A549 treated with dexamethasone at 1 μM for 4 hours (cell line): Measurements from ENCODE around the gene NR1I3. TPM values are rescaled to one million over a fixed set of nuclear protein-coding genes. Genes with fewer than 3 reads are reported as not detected.

Source experiments
- total RNA-seq: library from RNA; stranded (reverse); fragments of 200-300 nt; extraction: Qiagen RNA extraction; gene quantifications from 5 replicates; pipeline ENCODE4 v1.2.3, GENCODE V29; 2022

The NR1I3 gene, protein sequence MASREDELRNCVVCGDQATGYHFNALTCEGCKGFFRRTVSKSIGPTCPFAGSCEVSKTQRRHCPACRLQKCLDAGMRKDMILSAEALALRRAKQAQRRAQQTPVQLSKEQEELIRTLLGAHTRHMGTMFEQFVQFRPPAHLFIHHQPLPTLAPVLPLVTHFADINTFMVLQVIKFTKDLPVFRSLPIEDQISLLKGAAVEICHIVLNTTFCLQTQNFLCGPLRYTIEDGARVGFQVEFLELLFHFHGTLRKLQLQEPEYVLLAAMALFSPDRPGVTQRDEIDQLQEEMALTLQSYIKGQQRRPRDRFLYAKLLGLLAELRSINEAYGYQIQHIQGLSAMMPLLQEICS
- not detected in 5 replicates for total RNA-seq

DNA sequence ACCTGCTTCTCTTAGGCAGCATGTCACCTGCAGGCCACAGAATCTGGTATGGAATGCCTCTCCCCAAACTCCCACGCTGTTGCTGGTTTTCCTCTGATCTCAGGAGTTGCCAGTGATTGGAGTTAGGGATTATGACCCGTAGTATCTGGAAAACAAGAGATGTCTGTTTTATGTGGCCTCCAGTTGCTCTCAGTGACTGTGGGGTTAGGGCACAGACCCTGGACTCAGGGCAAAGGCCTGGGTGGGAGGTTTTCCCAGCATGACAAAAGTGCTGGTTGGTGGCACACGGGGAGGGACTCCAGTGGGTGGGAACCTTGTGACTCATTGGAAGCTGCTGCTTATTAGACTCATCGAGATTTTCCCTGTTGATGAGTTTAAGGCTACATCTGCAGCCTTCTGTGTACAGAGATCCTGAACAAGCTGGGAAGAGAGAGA, at the start of gene NR1I3:
TSS of gene NR1I3 (minus strand) at position 165 of the 435 bp plus-strand sequence. CDS start 1,638 bp downstream, outside the sequence.

DNA sequence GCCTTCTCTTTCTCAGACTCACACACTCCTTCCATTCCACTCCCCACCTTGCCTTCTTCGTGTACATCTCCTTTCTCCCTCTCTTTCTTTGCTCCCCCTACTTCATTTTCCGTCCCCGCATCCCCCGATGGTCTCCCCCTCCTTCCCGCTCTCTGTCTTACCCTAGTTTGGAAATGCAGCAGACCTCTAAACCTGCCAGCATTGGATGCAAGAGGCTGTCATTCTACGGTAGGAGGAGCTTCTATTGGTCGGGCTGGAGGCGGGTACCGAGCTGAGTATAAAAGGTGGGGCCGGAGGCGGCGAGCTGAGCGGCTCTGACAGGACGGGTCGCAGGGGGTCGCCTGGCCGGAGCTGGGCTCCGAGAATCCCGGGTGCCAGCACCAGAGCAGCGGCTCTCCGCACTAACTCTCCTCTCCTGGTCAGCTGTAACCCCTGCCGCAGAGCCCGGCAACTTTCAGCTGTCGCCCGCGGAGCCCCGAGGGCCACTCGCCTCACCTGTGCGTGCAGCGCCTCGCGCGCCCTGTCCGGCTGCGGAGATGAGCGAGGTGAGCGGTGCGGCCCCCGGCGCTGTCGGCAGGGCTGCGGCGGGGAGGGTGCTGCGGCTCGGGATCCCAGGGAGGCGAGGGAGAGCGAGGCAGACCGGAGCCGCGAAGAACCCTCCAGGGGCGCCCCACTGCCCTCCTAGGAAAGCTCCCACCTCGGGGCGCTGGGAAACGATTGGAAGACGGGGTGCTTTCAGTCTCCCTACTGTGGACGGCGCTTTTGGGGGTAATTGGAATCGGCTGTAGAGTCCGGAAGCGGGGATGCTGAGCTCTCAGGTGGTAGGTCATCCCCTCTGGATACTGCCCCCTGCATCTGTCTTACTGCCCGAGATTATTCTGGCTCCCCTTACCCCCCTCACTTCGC, 20.7 kb upstream of the NR1I3 start, which contains the start of gene PCP4L1:
TSS of gene PCP4L1 (plus strand) at position 307 of the 906 bp plus-strand sequence. CDS start at position 537, 230 bp downstream.

DNA sequence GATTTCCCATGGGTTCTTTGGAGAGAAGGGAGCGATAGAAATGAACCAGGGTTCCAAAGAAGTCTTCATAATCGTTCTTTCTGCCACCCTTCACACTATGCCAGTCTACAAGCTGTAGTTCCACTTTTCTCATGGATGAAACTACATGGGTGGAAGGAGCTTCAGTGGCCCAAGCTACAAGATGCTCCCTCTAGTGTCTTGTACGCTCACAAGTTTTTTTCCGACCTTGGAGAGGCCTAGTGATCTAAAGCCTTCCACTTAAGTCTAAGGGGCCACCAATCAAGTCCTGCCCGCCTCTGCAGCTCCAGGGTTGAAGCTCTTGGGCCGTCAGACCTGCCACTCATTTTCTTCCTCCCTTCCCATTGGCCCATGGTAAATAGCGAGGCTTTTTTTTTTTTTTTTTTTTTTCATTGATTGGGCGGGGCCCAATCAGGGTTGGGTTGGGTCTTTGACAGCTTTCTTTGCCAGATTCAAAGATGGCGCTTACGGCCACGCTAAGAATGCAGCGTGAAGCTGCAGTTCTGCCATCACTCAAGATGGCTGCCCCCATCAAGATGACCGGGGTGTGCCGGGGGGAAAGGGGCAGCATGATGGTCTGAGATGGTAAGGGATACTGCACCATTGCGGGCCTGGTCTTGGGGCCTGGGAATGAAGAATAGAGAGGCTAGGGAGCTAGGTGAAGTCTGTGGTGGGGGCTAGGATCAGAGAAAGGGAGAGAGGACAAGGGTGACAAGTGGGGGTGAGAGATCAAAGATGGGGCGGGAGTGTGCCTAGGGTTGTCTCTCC, 12.3 kb downstream of the NR1I3 start, which contains the start of gene TOMM40L:
TSS of gene TOMM40L (plus strand) at position 527 of the 786 bp plus-strand sequence. CDS start 430 bp downstream, outside the sequence.

DNA sequence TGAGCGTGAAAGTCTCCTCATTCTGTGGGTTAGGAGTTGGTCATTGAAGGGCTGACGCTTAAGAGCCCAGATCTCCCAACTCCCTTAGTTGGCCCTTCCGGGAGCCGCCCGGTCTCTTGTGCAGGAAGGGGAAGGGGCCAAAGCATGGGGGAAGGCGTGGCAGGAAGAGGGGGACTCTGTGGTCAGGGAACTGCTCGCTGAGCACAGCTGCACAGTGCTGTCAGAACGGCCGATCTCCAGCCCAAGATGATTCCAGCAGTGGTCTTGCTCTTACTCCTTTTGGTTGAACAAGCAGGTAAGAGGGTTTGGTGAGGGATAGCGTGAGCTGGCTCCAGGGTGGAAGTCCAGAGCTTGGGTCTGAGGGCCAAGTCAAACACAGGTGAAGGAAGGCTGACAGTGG, 22.9 kb downstream of the NR1I3 start, which contains the start of gene FCER1G:
TSS of gene FCER1G (plus strand) at position 220 of the 400 bp plus-strand sequence. CDS start at position 247, 27 bp downstream.

DNA sequence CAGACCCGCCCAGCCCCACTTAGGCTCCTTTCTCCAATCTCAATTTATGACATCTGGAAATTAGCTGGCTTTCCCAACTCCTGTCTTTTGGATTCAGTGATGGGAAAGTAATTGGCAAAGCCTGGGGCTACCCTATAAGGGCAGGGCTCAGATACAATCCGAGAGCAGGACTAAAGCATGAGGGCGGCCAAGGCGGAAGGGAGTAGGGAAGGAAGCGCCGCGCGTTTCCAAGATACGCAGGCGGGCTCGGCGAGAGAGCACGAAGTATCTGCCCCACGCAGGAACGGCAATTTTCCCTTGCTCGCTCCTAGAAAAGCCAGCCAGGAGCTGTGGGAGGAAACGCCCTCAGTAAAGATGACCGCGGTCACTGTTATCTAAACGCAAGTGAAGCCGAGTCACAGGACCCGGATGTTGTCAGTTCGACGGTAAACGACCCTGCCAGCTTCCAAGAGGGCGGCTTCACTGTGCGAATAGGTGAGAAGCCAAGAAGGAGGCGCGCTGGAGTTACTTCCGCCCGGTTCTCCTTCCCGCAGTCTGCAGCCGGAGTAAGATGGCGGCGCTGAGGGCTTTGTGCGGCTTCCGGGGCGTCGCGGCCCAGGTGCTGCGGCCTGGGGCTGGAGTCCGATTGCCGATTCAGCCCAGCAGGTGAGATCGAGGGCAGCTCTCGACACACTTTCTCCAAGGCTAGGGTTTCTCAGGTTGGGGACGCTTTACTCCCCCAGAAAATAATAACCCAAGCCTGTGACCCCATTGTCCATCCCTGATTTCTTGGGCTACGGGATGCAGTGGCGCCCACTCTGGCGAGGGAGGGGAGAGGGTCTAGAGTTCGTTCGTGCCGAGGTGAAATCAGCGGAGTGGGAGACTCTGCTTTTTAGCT, 35.9 kb downstream of the NR1I3 start, which contains the start of gene NDUFS2:
TSS of gene NDUFS2 (plus strand) at position 532 of the 877 bp plus-strand sequence. CDS start at position 551, 19 bp downstream.

DNA sequence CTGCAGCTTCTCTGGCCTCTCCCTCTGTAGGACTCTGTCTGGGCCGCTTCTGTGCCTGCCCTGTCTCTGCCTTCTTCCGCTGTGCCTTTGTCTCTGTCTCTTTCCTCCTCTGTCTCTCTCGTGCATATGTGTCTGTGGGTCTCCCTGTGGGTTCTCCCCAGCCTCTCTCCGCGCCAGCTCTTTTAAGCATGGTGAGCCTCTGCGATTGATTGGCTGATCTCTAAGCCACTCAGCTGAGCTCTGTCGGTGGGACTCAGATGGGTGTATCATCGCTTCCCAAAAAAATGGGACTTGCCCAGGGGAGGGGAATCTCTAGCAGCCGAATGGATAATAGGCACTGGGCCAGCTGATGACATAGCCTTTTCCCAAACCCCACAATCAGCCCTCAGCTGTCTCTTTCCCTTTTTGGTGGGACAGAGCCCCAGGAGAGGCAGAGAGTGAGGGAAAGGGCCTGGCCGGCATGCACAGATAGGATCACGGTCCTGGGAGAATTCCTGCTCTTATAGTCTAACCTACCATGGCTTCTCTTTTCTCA, 39.0 kb downstream of the NR1I3 start, which contains the start of gene ADAMTS4:
TSS of gene ADAMTS4 (minus strand) at position 158 of the 535 bp plus-strand sequence. CDS start 427 bp downstream, outside the sequence.

Other genes with a start within 250 kb of the NR1I3 start
- gene F11R, start 217.1 kb downstream of the NR1I3 start, total RNA-seq: 58.5 to 82.8 TPM (median 74.8 TPM) in 5 replicates
- gene TSTD1, start 199.2 kb downstream of the NR1I3 start, total RNA-seq: 0.17 to 0.32 TPM (median 0.24 TPM) in 3 of 5 replicates, not detected in the others
- gene USF1, start 192.2 kb downstream of the NR1I3 start, total RNA-seq: 46.5 to 54.5 TPM (median 50.7 TPM) in 5 replicates
- 0.06 to 0.15 TPM (median 0.14 TPM) in 5 replicates for gene ARHGAP30, start 168.3 kb downstream of the NR1I3 start, total RNA-seq
- 1.6 to 3.5 TPM (median 2.2 TPM) in 5 replicates for gene NECTIN4, start 148.6 kb downstream of the NR1I3 start, total RNA-seq
- gene KLHDC9, start 139.8 kb downstream of the NR1I3 start, total RNA-seq: 1.5 to 2.1 TPM (median 1.6 TPM) in 5 replicates
- gene PFDN2, start 120.2 kb downstream of the NR1I3 start, total RNA-seq: 97.6 to 118 TPM (median 102 TPM) in 5 replicates
- 27.5 to 32.9 TPM (median 31.8 TPM) in 5 replicates for gene NIT1, start 120.1 kb downstream of the NR1I3 start, total RNA-seq
- 27.0 to 38.1 TPM (median 34.9 TPM) in 5 replicates for gene DEDD, start 105.5 kb downstream of the NR1I3 start, total RNA-seq
- gene UFC1, start 84.2 kb downstream of the NR1I3 start, total RNA-seq: 89.0 to 149 TPM (median 91.5 TPM) in 5 replicates
- gene USP21, start 78.7 kb downstream of the NR1I3 start, total RNA-seq: 14.8 to 21.6 TPM (median 20.7 TPM) in 5 replicates
- 10.8 to 16.0 TPM (median 13.4 TPM) in 5 replicates for gene PPOX, start 71.8 kb downstream of the NR1I3 start, total RNA-seq
- gene B4GALT3, start 60.7 kb downstream of the NR1I3 start, total RNA-seq: 20.3 to 26.3 TPM (median 25.3 TPM) in 5 replicates
- gene ADAMTS4, start 39.1 kb downstream of the NR1I3 start, total RNA-seq: 0.01 TPM in 3 of 5 replicates, not detected in the others
- 80.5 to 103 TPM (median 82.4 TPM) in 5 replicates for gene NDUFS2, start 35.8 kb downstream of the NR1I3 start, total RNA-seq
- 0.23 to 0.34 TPM (median 0.25 TPM) in 3 of 5 replicates, not detected in the others for gene FCER1G, start 22.9 kb downstream of the NR1I3 start, total RNA-seq
- gene APOA2, start 14.6 kb downstream of the NR1I3 start, total RNA-seq: not detected in 5 replicates
- 9.3 to 11.1 TPM (median 11.0 TPM) in 5 replicates for gene TOMM40L, start 12.1 kb downstream of the NR1I3 start, total RNA-seq
- gene PCP4L1, start 20.5 kb upstream of the NR1I3 start, total RNA-seq: 0.07 to 0.12 TPM (median 0.09 TPM) in 3 of 5 replicates, not detected in the others
- gene MPZ, start 71.8 kb upstream of the NR1I3 start, total RNA-seq: 0.15 to 0.26 TPM (median 0.23 TPM) in 5 replicates
- gene SDHC, start 76.2 kb upstream of the NR1I3 start, total RNA-seq: 191 to 237 TPM (median 201 TPM) in 5 replicates
- 0.16 to 0.29 TPM (median 0.24 TPM) in 4 of 5 replicates, not detected in the other for gene CFAP126, start 129.7 kb upstream of the NR1I3 start, total RNA-seq